Mesendoderm (in vitro differentiated cells): ENCODE results near the gene PTPRD.

Source experiments
- DNase-seq: peaks from one replicate; pipeline ENCODE4 v3.0.0; 2013
- H2AK5ac ChIP-seq: 2 replicates; pipeline ENCODE4 v1.6.1; 2013; ENCODE audit warnings: low read length, inconsistent platforms
- H2BK120ac ChIP-seq: 2 replicates; pipeline ENCODE4 v1.6.1; 2013; ENCODE audit warnings: low read depth, mild to moderate bottlenecking, low read length, moderate library complexity, mixed read lengths
- H2BK15ac ChIP-seq: replicated peaks from 2 replicates; pipeline ENCODE4 v1.6.1; 2013; ENCODE audit warnings: low read depth, mild to moderate bottlenecking, moderate library complexity
- H2BK5ac ChIP-seq: 2 replicates; pipeline ENCODE4 v1.6.1; 2013; ENCODE audit warnings: low read length, inconsistent platforms
- H3K18ac ChIP-seq: 2 replicates; pipeline ENCODE4 v1.6.1; 2013; ENCODE audit warnings: mild to moderate bottlenecking, low read length, mixed read lengths
- H3K23ac ChIP-seq: one replicate; pipeline ENCODE4 v1.6.1; 2013; ENCODE audit warnings: low read length
- H3K27ac ChIP-seq: 2 replicates; pipeline ENCODE4 v1.5.1; 2013; ENCODE audit warnings: low read depth, mild to moderate bottlenecking, inconsistent platforms, low read length, moderate library complexity
- H3K27me3 ChIP-seq: 2 replicates; pipeline ENCODE4 v1.6.1; 2013; ENCODE audit warnings: low read length, control low read depth, mild to moderate bottlenecking, inconsistent platforms; ENCODE audit not compliant: insufficient read depth, poor library complexity
- H3K36me3 ChIP-seq: 2 replicates; pipeline ENCODE4 v1.6.1; 2013; ENCODE audit warnings: low read length, inconsistent platforms; ENCODE audit not compliant: control insufficient read depth, insufficient read depth
- H3K4ac ChIP-seq: one replicate; pipeline ENCODE4 v1.6.1; 2013; ENCODE audit warnings: low read depth, mild to moderate bottlenecking, low read length, moderate library complexity
- H3K4me1 ChIP-seq: 2 replicates; pipeline ENCODE4 v1.6.1; 2013; ENCODE audit warnings: low read depth, low read length, inconsistent platforms; ENCODE audit not compliant: control insufficient read depth
- H3K4me2 ChIP-seq: 2 replicates; pipeline ENCODE4 v1.6.1; 2013; ENCODE audit warnings: low read length
- H3K4me3 ChIP-seq: 2 replicates; pipeline ENCODE4 v1.5.1; 2013; ENCODE audit warnings: mild to moderate bottlenecking, low read length
- H3K56ac ChIP-seq: one replicate; pipeline ENCODE4 v1.6.1; 2013; ENCODE audit warnings: low read length
- H3K79me1 ChIP-seq: 2 replicates; pipeline ENCODE4 v1.6.1; 2013; ENCODE audit warnings: low read length, inconsistent platforms
- H3K79me2 ChIP-seq: 2 replicates; pipeline ENCODE4 v1.6.1; 2013; ENCODE audit warnings: mild to moderate bottlenecking, low read length; ENCODE audit not compliant: control insufficient read depth, insufficient read depth
- H3K9ac ChIP-seq: 2 replicates; pipeline ENCODE4 v1.6.1; 2013; ENCODE audit warnings: low read length, inconsistent platforms
- H4K5ac ChIP-seq: one replicate; pipeline ENCODE4 v1.6.1; 2013; ENCODE audit warnings: low read length
- H4K8ac ChIP-seq: one replicate; pipeline ENCODE4 v1.6.1; 2013; ENCODE audit warnings: low read depth, mild to moderate bottlenecking, control low read depth, low read length, moderate library complexity
- WGBS: extraction: QIAGEN DNeasy Blood & Tissue Kit; methylation state at CpG from one replicate; pipeline ENCODE4 v1.1.7; 2013; ENCODE audit warnings: low lambda C conversion rate, missing lambda C conversion rate; ENCODE audit not compliant: insufficient coverage; ENCODE audit errors: extremely low coverage; 5-methylcytosine and 5-hydroxymethylcytosine counted together

PTPRD gene

DNA sequence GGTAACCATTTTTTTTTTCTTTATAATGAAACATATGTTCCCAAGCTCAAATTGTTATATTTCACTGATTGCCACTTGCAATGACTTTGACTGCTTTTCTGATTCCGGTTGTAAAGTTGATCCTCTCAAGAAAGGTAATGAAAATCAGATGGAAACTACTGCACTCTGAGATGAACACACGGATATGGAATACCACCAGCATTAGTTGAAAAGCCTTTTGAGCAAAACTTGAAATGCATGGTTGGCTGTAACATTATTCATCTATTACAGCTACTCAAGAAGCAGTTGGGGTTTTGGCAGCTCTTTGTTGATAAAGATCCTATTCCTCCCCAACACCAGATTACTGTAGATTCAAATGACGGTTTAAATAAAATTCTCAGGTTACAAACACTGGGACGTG, 2221.7 kb downstream of the PTPRD start:
- WGBS: no CpG with 5 or more reads among the region's 4 CpGs
- no peak overlapping the region for H3K23ac ChIP-seq
- H3K4ac ChIP-seq: no peak overlapping the region
- no peaks in the 10 kb centered on the region for H3K36me3 ChIP-seq
- no peak overlapping the region for H4K5ac ChIP-seq
- H2BK15ac ChIP-seq: no peak overlapping the region
- H3K4me2 ChIP-seq: no peak overlapping the region
- H2AK5ac ChIP-seq: no peak overlapping the region
- H3K9ac ChIP-seq: no peak overlapping the region
- no peak overlapping the region for H3K4me3 ChIP-seq
- no peaks in the 10 kb centered on the region for H3K4me1 ChIP-seq
- H3K27me3 ChIP-seq: no peaks in the 10 kb centered on the region
- no peak overlapping the region for H3K56ac ChIP-seq
- no peak overlapping the region for H2BK120ac ChIP-seq
- H3K18ac ChIP-seq: no peak overlapping the region
- no peak for DNase-seq
- H4K8ac ChIP-seq: no peak overlapping the region
- H3K79me2 ChIP-seq: no peaks in the 10 kb centered on the region
- no peaks in the 10 kb centered on the region for H3K79me1 ChIP-seq
- H3K27ac ChIP-seq: no peak overlapping the region
- H2BK5ac ChIP-seq: no peak overlapping the region

DNA sequence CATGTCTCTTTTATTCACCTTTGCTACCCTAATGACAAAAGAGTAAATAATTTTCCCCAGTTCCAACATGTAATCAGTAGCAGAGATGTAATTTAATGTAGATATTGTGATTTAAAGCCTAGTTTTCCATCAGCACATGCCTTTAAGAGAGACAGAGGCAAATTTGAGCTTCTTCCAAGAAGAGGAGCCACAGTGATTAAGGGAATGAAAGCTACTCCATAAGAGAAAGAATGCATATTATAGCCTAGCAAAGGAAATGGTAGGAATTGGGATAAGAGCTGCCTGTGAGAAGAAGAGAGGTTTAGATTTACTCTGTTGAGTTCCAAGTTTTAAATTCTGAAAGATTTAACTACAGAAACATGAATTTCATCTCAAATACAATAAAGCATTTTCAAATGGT, 2222.2 kb downstream of the PTPRD start:
- Histone ChIP-seq H3K36me3 (no peaks in the 10 kb centered on the region), H2BK15ac (no peak overlapping the region), H3K27ac (no peak overlapping the region), H3K4me3 (no peak overlapping the region), H3K79me2 (no peaks in the 10 kb centered on the region), H4K5ac (no peak overlapping the region), H4K8ac (no peak overlapping the region), H2BK5ac (no peak overlapping the region), H3K79me1 (no peaks in the 10 kb centered on the region), H3K4me1 (no peaks in the 10 kb centered on the region), H3K4me2 (no peak overlapping the region), H3K18ac (no peak overlapping the region), H2BK120ac (no peak overlapping the region), H3K9ac (no peak overlapping the region), H3K4ac (no peak overlapping the region), H3K56ac (no peak overlapping the region), H2AK5ac (no peak overlapping the region), H3K27me3 (no peaks in the 10 kb centered on the region), H3K23ac (no peak overlapping the region)
- DNase-seq: no peak

GRCh38 chr9:8389531-8389930, 2223.3 kb downstream of the PTPRD start:
- Histone ChIP-seq H3K4me3 (no peak overlapping the region), H3K79me2 (no peaks in the 10 kb centered on the region), H2BK120ac (no peak overlapping the region), H3K79me1 (no peaks in the 10 kb centered on the region), H3K23ac (no peak overlapping the region), H4K8ac (no peak overlapping the region), H3K4ac (no peak overlapping the region), H2AK5ac (no peak overlapping the region), H3K27me3 (no peaks in the 10 kb centered on the region), H3K4me1 (no peaks in the 10 kb centered on the region), H2BK5ac (no peak overlapping the region), H3K36me3 (no peaks in the 10 kb centered on the region), H3K18ac (no peak overlapping the region), H3K27ac (no peak overlapping the region), H3K4me2 (no peak overlapping the region), H2BK15ac (no peak overlapping the region), H4K5ac (no peak overlapping the region), H3K9ac (no peak overlapping the region), H3K56ac (no peak overlapping the region)
- WGBS: no CpG with 5 or more reads among the region's 3 CpGs
- DNase-seq: no peak

DNA sequence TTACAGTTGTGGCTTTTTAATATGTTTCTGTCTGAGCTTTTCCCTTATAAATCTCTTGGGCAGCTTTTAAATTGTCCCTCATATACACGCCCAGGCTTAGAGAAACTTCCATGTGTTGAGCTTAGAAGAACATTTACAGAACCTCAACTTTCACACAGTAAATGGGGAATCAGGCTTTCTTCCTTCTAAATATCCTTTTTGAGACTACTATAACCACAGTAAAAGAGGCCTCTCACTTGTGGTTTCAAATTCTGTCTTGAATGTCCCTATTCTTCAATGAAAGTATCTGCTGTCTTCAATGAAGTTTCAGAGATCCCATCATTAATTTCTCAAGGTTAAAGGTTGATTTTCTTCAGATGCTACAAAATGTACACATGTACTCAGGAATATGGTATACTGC, 2224.7 kb downstream of the PTPRD start:
- H4K8ac ChIP-seq: no peak overlapping the region
- H3K4me1 ChIP-seq: no peaks in the 10 kb centered on the region
- no CpG with 5 or more reads among the region's 1 CpG for WGBS
- no peak overlapping the region for H2BK5ac ChIP-seq
- H4K5ac ChIP-seq: no peak overlapping the region
- H3K4me3 ChIP-seq: no peak overlapping the region
- H2BK120ac ChIP-seq: no peak overlapping the region
- no peak overlapping the region for H3K56ac ChIP-seq
- H3K9ac ChIP-seq: no peak overlapping the region
- no peak overlapping the region for H3K27ac ChIP-seq
- no peak overlapping the region for H3K4me2 ChIP-seq
- no peak overlapping the region for H2AK5ac ChIP-seq
- H2BK15ac ChIP-seq: no peak overlapping the region
- no peaks in the 10 kb centered on the region for H3K36me3 ChIP-seq
- no peaks in the 10 kb centered on the region for H3K79me2 ChIP-seq
- no peak overlapping the region for H3K23ac ChIP-seq
- no peak overlapping the region for H3K18ac ChIP-seq
- H3K27me3 ChIP-seq: no peaks in the 10 kb centered on the region
- no peaks in the 10 kb centered on the region for H3K79me1 ChIP-seq
- H3K4ac ChIP-seq: no peak overlapping the region
- DNase-seq: no peak

- Histone ChIP-seq H2BK5ac (no peak overlapping the region), H3K56ac (no peak overlapping the region), H3K27ac (no peak overlapping the region), H2BK120ac (no peak overlapping the region), H4K5ac (no peak overlapping the region), H4K8ac (no peak overlapping the region), H2AK5ac (no peak overlapping the region), H3K4me2 (no peak overlapping the region), H3K23ac (no peak overlapping the region), H3K4ac (no peak overlapping the region), H3K4me3 (no peak overlapping the region), H3K79me2 (no peaks in the 10 kb centered on the region), H3K9ac (no peak overlapping the region), H3K4me1 (no peaks in the 10 kb centered on the region), H3K27me3 (no peaks in the 10 kb centered on the region), H2BK15ac (no peak overlapping the region), H3K18ac (no peak overlapping the region), H3K36me3 (no peaks in the 10 kb centered on the region), H3K79me1 (no peaks in the 10 kb centered on the region)
- WGBS: no CpG with 5 or more reads among the region's 3 CpGs
- no peak for DNase-seq
Observed at GRCh38 chr9:8384091-8384490, 2228.7 kb downstream of the PTPRD start.

GRCh38 chr9:8382777-8383527, 2229.8 kb downstream of the PTPRD start:
- WGBS: no CpG with 5 or more reads among the region's 4 CpGs
- Histone ChIP-seq H3K9ac (no peak overlapping the region), H3K27ac (no peak overlapping the region)

More at GRCh38 chr9:8382777-8383527, 2229.8 kb downstream of the PTPRD start:
- Histone ChIP-seq H3K36me3 (no peaks in the 10 kb centered on the region), H3K79me2 (no peaks in the 10 kb centered on the region), H2AK5ac (no peak overlapping the region), H3K18ac (no peak overlapping the region), H3K79me1 (no peaks in the 10 kb centered on the region), H3K23ac (no peak overlapping the region), H2BK120ac (no peak overlapping the region), H4K5ac (no peak overlapping the region), H4K8ac (no peak overlapping the region), H3K56ac (no peak overlapping the region), H2BK15ac (no peak overlapping the region), H3K4ac (no peak overlapping the region), H2BK5ac (no peak overlapping the region), H3K4me1 (no peaks in the 10 kb centered on the region), H3K4me3 (no peak overlapping the region), H3K27me3 (no peaks in the 10 kb centered on the region), H3K4me2 (no peak overlapping the region)
- DNase-seq: no peak
